GM23338 (cell line): Measurements from ENCODE around the gene UBE2G1.

Experiments
- CREB1 ChIP-seq: fragments of 250-450 bp; sonication (Bioruptor Pico); IDR thresholded peaks from 2 replicates; pipeline ENCODE4 v1.5.0; 2020; ENCODE audit warnings: low read depth, mild to moderate bottlenecking, moderate library complexity
- CTCF ChIP-seq, 2 experiments: fragments of 200-600 bp in 1 of 2; sonication (generic) in 1 of 2; conservative IDR thresholded peaks; 2 replicates each; pipeline versions ENCODE4 v1.5.1 to v1.6.1; 2016 to 2017; ENCODE audit warnings: antibody characterized with exemption in 2 of 2, low read depth in 2 of 2, mild to moderate bottlenecking in 2 of 2, moderate library complexity in 1 of 2
- ETS1 ChIP-seq: IDR thresholded peaks from 2 replicates; pipeline ENCODE4 v1.6.1; 2016; ENCODE audit warnings: antibody characterized with exemption
- EZH2 ChIP-seq: fragments of 200-600 bp; sonication (generic); IDR thresholded peaks from one replicate; pipeline ENCODE4 v1.8.0; 2017; ENCODE audit warnings: antibody characterized with exemption, mild to moderate bottlenecking, low read depth; ENCODE audit not compliant: unreplicated experiment
- EZH2phosphoT487 ChIP-seq: fragments of 200-600 bp; sonication (generic); IDR thresholded peaks from one replicate; pipeline ENCODE4 v1.8.1; 2018; ENCODE audit warnings: antibody characterized with exemption; ENCODE audit not compliant: unreplicated experiment
- JUNB ChIP-seq: IDR thresholded peaks from one replicate; pipeline ENCODE4 v1.6.1; 2016; ENCODE audit warnings: antibody characterized with exemption; ENCODE audit not compliant: unreplicated experiment
- NANOG ChIP-seq: IDR thresholded peaks from 2 replicates; pipeline ENCODE4 v1.6.1; 2016; ENCODE audit warnings: antibody characterized with exemption, borderline replicate concordance
- POLR2AphosphoS5 ChIP-seq: IDR thresholded peaks from 2 replicates; pipeline ENCODE4 v1.6.1; 2016; ENCODE audit warnings: antibody characterized with exemption, low read depth
- REST ChIP-seq: IDR thresholded peaks from one replicate; pipeline ENCODE4 v1.6.1; 2018; ENCODE audit warnings: antibody characterized with exemption; ENCODE audit not compliant: unreplicated experiment
- STAT1 ChIP-seq: IDR thresholded peaks from one replicate; pipeline ENCODE4 v1.6.1; 2016; ENCODE audit warnings: antibody characterized with exemption; ENCODE audit not compliant: unreplicated experiment
- ZNF114 ChIP-seq: fragments of 250-450 bp; sonication (Bioruptor Pico); IDR thresholded peaks from 2 replicates; pipeline ENCODE4 v1.5.0; 2020; ENCODE audit warnings: mild to moderate bottlenecking, moderate library complexity
- ZNF331 ChIP-seq: fragments of 250-450 bp; sonication (Bioruptor Pico); IDR thresholded peaks from 2 replicates; pipeline ENCODE4 v1.5.0; 2020; ENCODE audit warnings: low read depth, mild to moderate bottlenecking, moderate library complexity

GRCh38 chr17:4234401-4234800 lies 132.1 kb downstream of the UBE2G1 start:
- TF ChIP-seq POLR2AphosphoS5 (no peak), CTCF (conservative IDR thresholded peaks at IDR 0.05; ENCODE audit: low read depth in 2 of 2) (no peak), EZH2 (no peak), CREB1 (CRISPR knock-in tag) (no peak), JUNB (no peak), EZH2phosphoT487 (no peak), NANOG (no peak), REST (no peak), ETS1 (no peak), ZNF114 (CRISPR knock-in tag) (no peak), STAT1 (no peak), ZNF331 (CRISPR knock-in tag) (no peak)
